Peyer's patch (tissue), 4 donors: Measurements from ENCODE around the gene WDR31.

Source experiments
- POLR2A ChIP-seq, 2 donors: fragments of 450-650 bp; IDR thresholded peaks; one replicate each; pipeline ENCODE4 v1.5.1; 2017; ENCODE audit warnings: antibody characterized with exemption in 2 of 2, mild to moderate bottlenecking in 2 of 2, moderate library complexity in 2 of 2
- TF ChIP-seq, protein P1 (sequence below), 6 experiments: fragments of 450-650 bp in 4 of 6; fragments of 200-600 bp in 2 of 6; sonication (generic) in 1 of 6; IDR thresholded peaks; one replicate each; pipeline ENCODE4 v1.5.1; 2017 to 2019; ENCODE audit warnings: antibody characterized with exemption in 6 of 6, mild to moderate bottlenecking in 3 of 6, moderate library complexity in 1 of 6

- TF ChIP-seq, protein P1, sequence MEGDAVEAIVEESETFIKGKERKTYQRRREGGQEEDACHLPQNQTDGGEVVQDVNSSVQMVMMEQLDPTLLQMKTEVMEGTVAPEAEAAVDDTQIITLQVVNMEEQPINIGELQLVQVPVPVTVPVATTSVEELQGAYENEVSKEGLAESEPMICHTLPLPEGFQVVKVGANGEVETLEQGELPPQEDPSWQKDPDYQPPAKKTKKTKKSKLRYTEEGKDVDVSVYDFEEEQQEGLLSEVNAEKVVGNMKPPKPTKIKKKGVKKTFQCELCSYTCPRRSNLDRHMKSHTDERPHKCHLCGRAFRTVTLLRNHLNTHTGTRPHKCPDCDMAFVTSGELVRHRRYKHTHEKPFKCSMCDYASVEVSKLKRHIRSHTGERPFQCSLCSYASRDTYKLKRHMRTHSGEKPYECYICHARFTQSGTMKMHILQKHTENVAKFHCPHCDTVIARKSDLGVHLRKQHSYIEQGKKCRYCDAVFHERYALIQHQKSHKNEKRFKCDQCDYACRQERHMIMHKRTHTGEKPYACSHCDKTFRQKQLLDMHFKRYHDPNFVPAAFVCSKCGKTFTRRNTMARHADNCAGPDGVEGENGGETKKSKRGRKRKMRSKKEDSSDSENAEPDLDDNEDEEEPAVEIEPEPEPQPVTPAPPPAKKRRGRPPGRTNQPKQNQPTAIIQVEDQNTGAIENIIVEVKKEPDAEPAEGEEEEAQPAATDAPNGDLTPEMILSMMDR (IDR thresholded peaks at IDR 0.05) = no peak
- TF ChIP-seq POLR2A (IDR thresholded peaks at IDR 0.05) = no peak
Measured at GRCh38 chr9:113316030-113316429, 24.0 kb downstream of the WDR31 start.
